ENCODE data around the gene MAFF.

GRCh38 chr22:38251341-38251692 lies 49.5 kb downstream of the MAFF start:
- no peak for TF ChIP-seq POLR2A (IDR thresholded peaks at IDR 0.05; ENCODE audit: low read length)
- TF ChIP-seq GATA1 (IDR thresholded peaks at IDR 0.05; ENCODE audit: low read depth, low read length): no peak
